NCI-H526 treated with DMSO at 0.1 percent for 48 hours (cell line): ENCODE results near the gene RTN4RL2.
A peak's percentile ranks its signal among the peaks of the same experiment; 100 is the strongest.

Experiments
- DNase-seq: peaks from one replicate; lab custom pipeline; 2025; lab: John Stamatoyannopoulos, UW

Gene RTN4RL2

GRCh38 chr11:57462597-57462996, 2.3 kb downstream of the RTN4RL2 start:
- DNase-seq: no peak

- no peak for DNase-seq
These were observed 3.6 kb downstream of the RTN4RL2 start for GRCh38 chr11:57463671-57464538.

- no peak for DNase-seq
These were observed 4.3 kb downstream of the RTN4RL2 start for GRCh38 chr11:57464539-57465181.

GRCh38 chr11:57466680-57467079, 6.4 kb downstream of the RTN4RL2 start:
- no peak for DNase-seq

GRCh38 chr11:57467508-57468157, 7.3 kb downstream of the RTN4RL2 start:
- no peak for DNase-seq

- DNase-seq: no peak
These were observed 7.9 kb downstream of the RTN4RL2 start for GRCh38 chr11:57468276-57468675.

GRCh38 chr11:57469268-57469667, 8.9 kb downstream of the RTN4RL2 start:
- no peak for DNase-seq

- no peak for DNase-seq
These were observed 11.2 kb downstream of the RTN4RL2 start for GRCh38 chr11:57471496-57471895.

GRCh38 chr11:57473285-57473841, 13.0 kb downstream of the RTN4RL2 start:
- DNase-seq: no peak

GRCh38 chr11:57474017-57474802, 13.9 kb downstream of the RTN4RL2 start:
- no peak for DNase-seq

GRCh38 chr11:57474803-57475115, 14.4 kb downstream of the RTN4RL2 start:
- no peak for DNase-seq

GRCh38 chr11:57475191-57475590, 14.9 kb downstream of the RTN4RL2 start:
- no peak for DNase-seq

GRCh38 chr11:57475671-57476046, 15.3 kb downstream of the RTN4RL2 start:
- DNase-seq: no peak

- DNase-seq: no peak
These were observed 15.9 kb downstream of the RTN4RL2 start for GRCh38 chr11:57476047-57476756.

GRCh38 chr11:57476757-57477506, 16.6 kb downstream of the RTN4RL2 start:
- no peak for DNase-seq

- no peak for DNase-seq
These were observed 17.3 kb downstream of the RTN4RL2 start for GRCh38 chr11:57477507-57478189.

- DNase-seq: no peak
These were observed 18.8 kb downstream of the RTN4RL2 start for GRCh38 chr11:57479021-57479663.

GRCh38 chr11:57479911-57480310, 19.6 kb downstream of the RTN4RL2 start:
- peak; percentile 54 for DNase-seq

GRCh38 chr11:57480409-57481137, 20.2 kb downstream of the RTN4RL2 start:
- peak; percentile 54 for DNase-seq
